Keratinocyte (primary cell): ENCODE data around the gene ADAM19. TPM values are rescaled to one million over a fixed set of nuclear protein-coding genes. Genes with fewer than 3 reads are reported as not detected.

Experiments used
- DNase-seq: peaks from one replicate; pipeline ENCODE4 v3.0.0-alpha.2; 2011; ENCODE audit warnings: low read depth, missing footprints, low spot score
- FAIRE-seq: peaks from 2 replicates; lab custom pipeline; 2011; peaks lifted over from hg19 to GRCh38; lab: Jason Lieb, UNC
- H2AFZ ChIP-seq: 2 replicates; pipeline ENCODE4 v1.6.0; 2012; ENCODE audit warnings: low read length, control low read depth, inconsistent platforms; ENCODE audit not compliant: control insufficient read depth
- H3K27ac ChIP-seq: 2 replicates; pipeline ENCODE4 v1.5.1; 2011; ENCODE audit warnings: low read length; ENCODE audit not compliant: control insufficient read depth, insufficient read depth
- H3K27me3 ChIP-seq: 3 replicates; pipeline ENCODE4 v1.6.0; 2011; ENCODE audit warnings: low read length; ENCODE audit not compliant: control insufficient read depth, insufficient read depth; ENCODE audit errors: extremely low read depth
- H3K36me3 ChIP-seq, 2 experiments: 2 replicates in 1 of 2; 3 replicates in 1 of 2; pipeline ENCODE4 v1.5.1; 2011; ENCODE audit warnings: low read length in 2 of 2, mild to moderate bottlenecking in 1 of 2; ENCODE audit not compliant: control insufficient read depth in 2 of 2, insufficient read depth in 2 of 2; ENCODE audit errors: extremely low read depth in 1 of 2
- H3K4me1 ChIP-seq: 3 replicates; pipeline ENCODE4 v1.5.1; 2011; ENCODE audit warnings: low read length; ENCODE audit not compliant: control insufficient read depth, insufficient read depth; ENCODE audit errors: extremely low read depth
- H3K4me2 ChIP-seq: 3 replicates; pipeline ENCODE4 v1.6.0; 2011; ENCODE audit warnings: low read depth, low read length; ENCODE audit not compliant: control insufficient read depth, insufficient read depth; ENCODE audit errors: extremely low read depth
- H3K4me3 ChIP-seq, 3 experiments: fragments of 200-600 bp in 1 of 3; sonication (generic) in 1 of 3; 2 replicates in 2 of 3; 3 replicates in 1 of 3; pipeline ENCODE4 v1.5.1; 2011 to 2016; ENCODE audit warnings: low read length in 3 of 3, mild to moderate bottlenecking in 3 of 3, control low read depth in 2 of 3, inconsistent platforms in 1 of 3, low read depth in 1 of 3, mixed read lengths in 1 of 3, mixed run types in 1 of 3, moderate library complexity in 1 of 3; ENCODE audit not compliant: control insufficient read depth in 2 of 3, insufficient read depth in 2 of 3; ENCODE audit errors: extremely low read depth in 1 of 3
- H3K79me2 ChIP-seq: 2 replicates; pipeline ENCODE4 v1.6.0; 2012; ENCODE audit warnings: low read length; ENCODE audit not compliant: control insufficient read depth, insufficient read depth
- H3K9ac ChIP-seq: 3 replicates; pipeline ENCODE4 v1.6.0; 2011; ENCODE audit warnings: low read length; ENCODE audit not compliant: control insufficient read depth, insufficient read depth; ENCODE audit errors: extremely low read depth
- H3K9me1 ChIP-seq: 3 replicates; pipeline ENCODE4 v1.6.0; 2011; ENCODE audit warnings: low read length; ENCODE audit not compliant: control insufficient read depth, insufficient read depth; ENCODE audit errors: extremely low read depth
- H3K9me3 ChIP-seq: 2 replicates; pipeline ENCODE4 v1.5.1; 2012; ENCODE audit warnings: low read depth, low read length; ENCODE audit not compliant: control insufficient read depth
- H4K20me1 ChIP-seq: 3 replicates; pipeline ENCODE4 v1.6.0; 2011; ENCODE audit warnings: low read length; ENCODE audit not compliant: control insufficient read depth, insufficient read depth; ENCODE audit errors: extremely low read depth
- CTCF ChIP-seq, 3 experiments: IDR thresholded peaks in 1 of 3; conservative IDR thresholded peaks in 1 of 3; optimal IDR thresholded peaks in 1 of 3; 2 replicates in 2 of 3; 3 replicates in 1 of 3; pipeline versions ENCODE3 to v1.5.1; 2011; ENCODE audit warnings: low read length in 3 of 3, mild to moderate bottlenecking in 3 of 3, moderate library complexity in 2 of 3, control low read depth in 1 of 3, inconsistent platforms in 1 of 3; ENCODE audit not compliant: insufficient read depth in 2 of 3; ENCODE audit errors: extremely low read depth in 1 of 3
- EZH2 ChIP-seq: IDR thresholded peaks from one replicate; pipeline ENCODE4 v1.6.1; 2012; ENCODE audit warnings: inconsistent platforms, mild to moderate bottlenecking, low read length, moderate library complexity
- dilution Hi-C: fragments of 300-500 bp; cut with MboI; formaldehyde crosslinking; loops from one replicate; pipeline ENCODE4 v1.7.0; 2020; ENCODE audit warnings: low sequenced_read_pairs; ENCODE audit not compliant: extremely low pct_ligation_motif_present
- polyA plus RNA-seq, 5 experiments: library from polyadenylated mRNA; depleted of rRNA in 3 of 5; stranded (reverse) in 3 of 5; stranded (forward) in 1 of 5; unstranded in 1 of 5; fragments of >200 nt; gene quantifications; 1 replicate in 1 of 5; 2 replicates in 3 of 5; 3 replicates in 1 of 5; pipeline versions ENCODE4 v1.2.1 to v1.2.3, GENCODE V29; 2011 to 2012; ENCODE audit warnings: missing spikeins in 2 of 5, low read depth in 1 of 5, low replicate concordance in 1 of 5

The ADAM19 gene
- polyA plus RNA-seq, 1 donor (not counting 4 experiments of a cell fraction or from before 2014, with no cell fraction given) = 22.7 TPM

- FAIRE-seq = no peak
- dilution Hi-C loops = no loop called here
- Histone ChIP-seq H3K9me1 (no peaks in the 10 kb centered on the region), H3K4me2 (no peak overlapping the region), H3K79me2 (no peaks in the 10 kb centered on the region), H3K9ac (no peak overlapping the region), H3K4me3 (no peak overlapping the region), H3K4me1 (peaks cover 26% of the 10 kb centered on the region), H3K27ac (no peak overlapping the region), H2AFZ (no peak overlapping the region), H3K36me3 (no peaks in the 10 kb centered on the region), H3K9me3 (no peaks in the 10 kb centered on the region), H4K20me1 (no peaks in the 10 kb centered on the region), H3K27me3 (no peaks in the 10 kb centered on the region)
- no peak for TF ChIP-seq CTCF (optimal IDR thresholded peaks at IDR 0.05 in 1 of 3, IDR thresholded peaks at IDR 0.05 in 1 of 3, conservative IDR thresholded peaks at IDR 0.05 in 1 of 3; ENCODE audit: extremely low read depth in 1 of 3, insufficient read depth in 2 of 3, low read length in 3 of 3)
- no peak for TF ChIP-seq EZH2
- no peak for DNase-seq
These were observed 24.0 kb upstream of the ADAM19 start for GRCh38 chr5:157599565-157599964.

GRCh38 chr5:157598350-157598936 is 22.9 kb upstream of the ADAM19 start:
- no peaks in the 10 kb centered on the region for H3K27me3 ChIP-seq
- peaks cover 16% of the 10 kb centered on the region for H3K4me1 ChIP-seq
- no peak overlapping the region for H3K4me3 ChIP-seq
- H3K4me2 ChIP-seq = no peak overlapping the region
- dilution Hi-C loops = no loop called here
- no peak overlapping the region for H2AFZ ChIP-seq
- FAIRE-seq (no peak), DNase-seq (no peak)
- no peaks in the 10 kb centered on the region for H3K79me2 ChIP-seq
- no peak overlapping the region for H3K9ac ChIP-seq
- TF ChIP-seq EZH2 = no peak
- no peak for TF ChIP-seq CTCF (optimal IDR thresholded peaks at IDR 0.05 in 1 of 3, IDR thresholded peaks at IDR 0.05 in 1 of 3, conservative IDR thresholded peaks at IDR 0.05 in 1 of 3; ENCODE audit: extremely low read depth in 1 of 3, insufficient read depth in 2 of 3, low read length in 3 of 3)
- no peak overlapping the region for H3K27ac ChIP-seq
- H3K9me1 ChIP-seq = no peaks in the 10 kb centered on the region
- H4K20me1 ChIP-seq = no peaks in the 10 kb centered on the region
- H3K36me3 ChIP-seq = no peaks in the 10 kb centered on the region
- H3K9me3 ChIP-seq = no peaks in the 10 kb centered on the region
